Measurements from ENCODE around the gene RNF182. TPM values are rescaled to one million over a fixed set of nuclear protein-coding genes. Genes with fewer than 3 reads are reported as not detected.
"Not testable (repeated sequence)": the region's sequence is repeated elsewhere in the genome, so short reads cannot be mapped to it uniquely, and the experiment has no call there.

Gene RNF182
- total and polyA plus RNA-seq, 10 of the 15 experiments (the other 5 are each of a cell fraction or from before 2014, with no cell fraction given) = not detected

GRCh38 chr6:13973422-13973821 lies 48.7 kb downstream of the RNF182 start:
- SMC1A ChIA-PET (ENCODE audit: uncharacterized antibody, unreplicated experiment); H3K27me3 ChIP-seq (replicated peaks in 1 of 2; ENCODE audit: control insufficient read depth in 2 of 2, insufficient read depth in 2 of 2, low read length in 1 of 2); H3K4me2 ChIP-seq (ENCODE audit: control insufficient read depth, insufficient read depth); H2AFZ ChIP-seq (ENCODE audit: control insufficient read depth, low read depth, low read length); RAD21 ChIA-PET (ENCODE audit: unreplicated experiment); H3K4me3 ChIP-seq; DNase-seq (ENCODE audit: low read depth, low spot score); H3K4me1 ChIP-seq (ENCODE audit: control insufficient read depth, insufficient read depth, low read length); CTCF ChIA-PET; in situ Hi-C loops (cut with MboI); H3K79me2 ChIP-seq (ENCODE audit: control insufficient read depth, insufficient read depth, low read length); FAIRE-seq; H3K27ac ChIP-seq (ENCODE audit: control insufficient read depth, insufficient read depth); BruUV-seq (replicated peaks); POLR2A ChIA-PET; ATAC-seq; intact Hi-C loops (cut with micrococcal nuclease; ENCODE audit: unreplicated experiment); H3K9ac ChIP-seq (ENCODE audit: control insufficient read depth, insufficient read depth, low read length); H4K20me1 ChIP-seq (ENCODE audit: control insufficient read depth, insufficient read depth); H3K9me3 ChIP-seq (replicated peaks; ENCODE audit: control insufficient read depth, insufficient read depth, low read length); H3K36me3 ChIP-seq (ENCODE audit: control insufficient read depth in 2 of 2, insufficient read depth in 2 of 2, low read length in 1 of 2): not testable (repeated sequence)
- WGBS (ENCODE audit: insufficient coverage, insufficient replicate concordance, low lambda C conversion rate, missing lambda C conversion rate) = 11% methylated on average over 3 of the region's 3 CpGs

- ATAC-seq (no peak), DNase-seq (ENCODE audit: low read depth, low spot score) (no peak), FAIRE-seq (no peak)
- Histone ChIP-seq H3K4me2 (ENCODE audit: control insufficient read depth, insufficient read depth) (no peak overlapping the region), H3K36me3 (ENCODE audit: control insufficient read depth in 2 of 2, insufficient read depth in 2 of 2, low read length in 1 of 2) (no peaks in the 10 kb centered on the region), H3K4me1 (ENCODE audit: control insufficient read depth, insufficient read depth, low read length) (no peaks in the 10 kb centered on the region), H2AFZ (ENCODE audit: control insufficient read depth, low read depth, low read length) (no peak overlapping the region), H3K9me3 (replicated peaks; ENCODE audit: control insufficient read depth, insufficient read depth, low read length) (no peaks in the 10 kb centered on the region; the same call in 2 of the 3 replicates), H4K20me1 (ENCODE audit: control insufficient read depth, insufficient read depth) (no peaks in the 10 kb centered on the region), H3K27ac (ENCODE audit: control insufficient read depth, insufficient read depth) (no peak overlapping the region), H3K79me2 (ENCODE audit: control insufficient read depth, insufficient read depth, low read length) (no peaks in the 10 kb centered on the region), H3K4me3 (no peak overlapping the region), H3K9ac (ENCODE audit: control insufficient read depth, insufficient read depth, low read length) (no peak overlapping the region), H3K27me3 (replicated peaks in 1 of 2; ENCODE audit: control insufficient read depth in 2 of 2, insufficient read depth in 2 of 2, low read length in 1 of 2) (0 out of 4 replicates have a peak, but pooled peaks cover 2 to 3% of the 10 kb centered on the region in 2 experiments)
- in situ Hi-C loops (cut with MboI) (no loop called here), intact Hi-C loops (cut with micrococcal nuclease; ENCODE audit: unreplicated experiment) (no loop called here)
- RAD21 ChIA-PET (ENCODE audit: unreplicated experiment) = no interaction called here
- TF ChIP-seq BMI1 (IDR thresholded peaks at IDR 0.05; ENCODE audit: borderline replicate concordance) (no peak), WRNIP1 (IDR thresholded peaks at IDR 0.05; ENCODE audit: borderline replicate concordance, low read depth, low read length) (no peak), KDM1A (IDR thresholded peaks at IDR 0.05; ENCODE audit: borderline replicate concordance) (no peak), ETV6 (conservative IDR thresholded peaks at IDR 0.05 in 1 of 2, IDR thresholded peaks at IDR 0.05 in 1 of 2; ENCODE audit: borderline replicate concordance in 1 of 2, low read depth in 1 of 2) (no peak), SMAD1 (IDR thresholded peaks at IDR 0.05; ENCODE audit: low read depth, partially characterized antibody) (no peak), SUZ12 (IDR thresholded peaks at IDR 0.05; ENCODE audit: unreplicated experiment) (no peak), PBX3 (IDR thresholded peaks at IDR 0.05; ENCODE audit: insufficient replicate concordance, low read depth, low read length) (no peak), RELA (IDR thresholded peaks at IDR 0.05; ENCODE audit: borderline replicate concordance, partially characterized antibody) (no peak), CTCF (IDR thresholded peaks at IDR 0.05 in 2 of 3, conservative IDR thresholded peaks at IDR 0.05 in 1 of 3; ENCODE audit: control insufficient read depth in 2 of 3, extremely low read depth in 1 of 3, insufficient read depth in 1 of 3, low read depth in 3 of 3, low read length in 3 of 3) (no peak)
- WGBS (ENCODE audit: insufficient coverage, insufficient replicate concordance, low lambda C conversion rate, missing lambda C conversion rate) = 41% methylated on average over 6 of the region's 6 CpGs
- SMC1A ChIA-PET (ENCODE audit: uncharacterized antibody, unreplicated experiment) = no interaction called here
- no TSS peak for BruUV-seq (replicated peaks)
- POLR2A ChIA-PET = no interaction called here
- CTCF ChIA-PET = no interaction called here
Observed at GRCh38 chr6:13978102-13978640, 53.4 kb downstream of the RNF182 start.
